Amniotic stem cell (primary cell): ENCODE results near the gene RWDD4.

ENCODE experiments used
- DNase-seq: peaks from one replicate; lab custom pipeline; 2025; lab: John Stamatoyannopoulos, UW

Gene RWDD4

DNA sequence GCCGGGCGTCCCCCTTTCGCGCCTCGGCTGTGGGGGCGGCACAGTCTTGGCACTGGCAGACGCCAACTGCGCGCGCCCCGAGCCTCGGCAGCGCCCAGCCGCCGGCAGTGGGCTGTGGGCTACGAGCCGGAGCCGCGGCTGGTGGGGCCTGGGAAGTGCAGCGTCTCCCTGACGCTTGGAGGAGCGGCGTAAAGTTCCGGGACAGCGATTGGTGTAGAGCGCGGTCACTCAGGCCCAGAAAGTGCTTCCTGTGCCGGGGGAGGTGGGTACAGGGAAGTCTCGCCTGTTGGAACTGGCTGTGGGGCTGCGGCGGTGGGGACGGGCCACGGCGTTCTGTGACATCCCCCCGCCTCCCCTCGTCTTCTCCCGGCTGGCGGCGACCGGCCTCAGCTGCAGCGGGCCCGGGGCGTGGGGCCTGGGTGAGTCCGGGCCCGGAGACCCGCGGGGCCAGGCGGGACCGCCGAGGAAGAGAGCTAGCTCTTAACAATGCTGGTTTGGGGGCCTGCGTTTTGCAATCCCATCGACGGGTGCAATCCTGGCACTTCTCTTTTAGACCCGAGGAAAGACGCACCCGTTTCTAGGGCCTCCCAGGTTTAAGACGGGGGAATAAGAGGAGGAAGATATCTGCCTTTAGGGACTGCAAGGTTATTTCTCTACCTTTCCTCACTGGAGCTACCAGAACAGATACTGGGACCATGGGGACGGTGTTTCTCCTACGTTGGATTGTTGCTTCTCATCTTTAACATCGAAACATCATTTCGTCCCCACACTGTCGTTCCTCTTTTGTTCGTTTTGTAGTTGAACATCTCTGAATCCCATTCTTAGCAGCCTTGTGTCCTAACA, at the start of gene RWDD4, which contains the start of gene TRAPPC11:
Gene RWDD4 (minus strand): TSS at position 157 of the 843 bp plus-strand sequence. CDS start 233 bp downstream, outside the sequence.
Gene TRAPPC11 (plus strand): TSS at position 265 of the 843 bp plus-strand sequence. CDS start 4,575 bp downstream, outside the sequence.
- DNase-seq = peak; percentile 93

DNA sequence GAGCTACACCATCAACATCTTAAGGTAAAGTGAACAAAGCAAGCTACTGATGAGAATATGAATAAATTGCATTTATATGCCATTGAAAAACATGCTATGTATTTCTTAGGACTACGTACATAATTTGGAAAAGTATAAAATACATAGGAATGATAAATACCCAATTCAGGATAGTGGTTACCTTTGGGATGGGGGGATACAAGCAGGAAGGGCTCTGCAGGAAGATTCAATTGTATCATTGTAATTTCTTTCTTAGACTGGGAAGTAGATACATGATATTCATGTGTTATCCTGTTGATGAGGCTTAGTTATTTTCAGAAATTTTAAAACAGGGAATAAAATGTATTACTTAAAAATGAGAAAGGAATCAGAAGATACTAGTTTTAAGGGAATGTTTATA, 43.5 kb upstream of the RWDD4 start:
- no peak for DNase-seq

DNA sequence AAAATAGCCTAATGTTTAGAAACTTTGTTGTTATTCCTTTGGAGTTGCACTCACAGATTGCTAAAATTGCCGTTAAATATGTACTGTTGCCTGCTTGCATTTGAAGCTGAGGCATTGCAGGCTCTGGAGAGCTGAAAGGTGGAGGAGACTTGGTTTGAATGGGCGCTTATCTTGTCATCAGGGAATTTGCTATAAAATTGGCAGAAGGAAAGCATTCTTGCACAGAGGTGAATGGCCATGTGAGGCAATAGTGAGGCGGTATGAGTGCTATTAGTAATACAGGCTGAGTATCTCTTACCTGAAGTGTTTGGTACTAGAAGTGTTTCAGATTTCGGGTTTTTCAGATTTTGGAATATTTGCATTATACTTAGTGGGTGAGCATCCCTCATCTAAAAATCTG, 41.4 kb upstream of the RWDD4 start:
- DNase-seq = no peak

DNA sequence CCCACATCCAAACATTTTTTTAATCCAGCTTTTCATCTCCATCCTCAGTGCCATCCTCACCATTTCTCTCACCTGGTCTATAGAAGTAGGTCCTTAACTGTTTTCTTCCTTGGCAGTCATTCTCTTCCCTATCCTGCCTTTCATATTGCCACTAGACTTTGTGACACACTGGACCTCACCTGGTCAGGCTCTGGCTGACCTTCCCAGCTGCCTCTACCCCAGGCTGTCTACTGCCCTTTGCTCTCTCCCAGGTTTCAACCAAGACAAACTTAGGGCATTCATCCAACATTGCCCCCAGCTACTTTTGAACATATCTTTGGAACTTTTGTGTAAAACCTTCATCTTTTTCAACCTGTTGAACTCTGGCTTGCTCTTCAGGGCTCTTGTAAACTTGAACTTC, 39.9 kb upstream of the RWDD4 start:
- DNase-seq = no peak

DNA sequence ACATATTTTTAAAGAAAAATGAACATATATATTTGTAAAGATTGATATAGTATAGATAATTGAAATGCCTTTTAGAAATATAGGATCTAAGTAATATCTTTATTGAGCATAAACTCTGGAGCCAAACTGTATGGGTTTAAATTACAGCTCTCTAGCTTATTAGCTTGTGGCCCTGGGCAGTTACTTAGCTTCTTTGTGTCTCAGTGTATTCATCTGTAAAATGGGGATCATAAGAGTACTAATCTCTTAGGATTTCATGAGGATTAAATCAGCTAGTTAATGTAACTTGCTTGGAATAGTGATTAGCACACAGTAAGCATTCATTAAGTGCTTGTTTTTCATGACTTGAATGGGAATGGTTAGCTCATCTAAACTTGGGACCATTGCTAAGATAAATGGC, 32.9 kb upstream of the RWDD4 start:
- DNase-seq = no peak

DNA sequence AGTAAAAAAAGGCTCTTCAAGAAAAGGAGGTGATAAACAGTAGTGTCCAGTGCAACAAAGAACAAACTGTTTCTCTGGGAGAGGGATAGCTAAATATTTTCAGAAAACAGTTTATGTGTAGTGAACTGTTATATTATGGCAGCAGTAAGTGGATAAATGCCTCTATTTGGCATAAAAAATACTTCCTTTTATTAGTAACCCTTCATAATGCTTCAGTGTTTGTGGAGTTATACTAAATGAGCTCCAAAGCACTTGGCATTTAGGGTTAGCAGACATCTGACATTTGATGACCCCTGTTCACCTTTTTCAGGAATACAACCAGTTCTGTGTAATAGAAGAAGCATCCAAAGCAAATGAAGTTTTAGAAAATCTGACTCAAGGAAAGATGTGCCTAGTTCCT, 32.0 kb upstream of the RWDD4 start:
- no peak for DNase-seq

DNA sequence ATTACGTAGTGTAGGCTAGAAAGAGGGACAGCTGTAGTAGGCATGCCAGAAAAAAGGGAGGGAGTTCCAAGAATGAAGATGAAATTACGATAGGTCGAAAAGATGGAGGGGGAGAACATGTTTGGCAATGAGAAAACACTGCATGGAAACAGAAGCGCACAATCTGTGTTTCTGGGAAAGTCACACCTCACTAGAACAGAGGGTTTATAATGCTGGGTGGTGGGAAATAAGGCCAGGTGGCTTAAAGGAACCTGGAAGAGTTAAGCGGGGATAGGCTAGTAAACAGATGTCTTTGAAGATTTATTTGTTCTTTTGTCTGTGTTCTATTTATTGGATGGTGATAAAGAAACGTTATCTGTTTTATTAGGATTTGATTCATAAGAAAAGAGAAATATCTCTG, 29.2 kb upstream of the RWDD4 start:
- no peak for DNase-seq

DNA sequence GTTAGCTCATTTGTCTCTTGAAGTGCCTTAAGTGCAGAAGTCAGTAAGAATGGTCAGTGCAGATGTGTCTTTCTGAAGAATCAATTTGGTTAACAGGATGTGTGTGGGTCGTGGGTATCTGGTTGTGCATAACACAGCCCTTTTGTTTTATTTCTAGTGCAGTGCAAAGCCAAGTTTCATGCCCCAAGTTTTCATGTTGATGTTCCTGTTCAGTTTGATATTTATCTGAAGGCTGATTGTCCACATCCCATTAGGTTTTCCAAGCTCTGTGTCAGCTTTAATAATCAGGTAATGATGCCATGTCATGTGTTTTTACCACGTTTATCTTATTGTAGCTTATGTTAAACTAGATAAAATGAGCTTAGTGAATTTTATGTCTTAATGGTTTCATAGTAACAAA, 27.5 kb upstream of the RWDD4 start:
- DNase-seq = no peak

DNA sequence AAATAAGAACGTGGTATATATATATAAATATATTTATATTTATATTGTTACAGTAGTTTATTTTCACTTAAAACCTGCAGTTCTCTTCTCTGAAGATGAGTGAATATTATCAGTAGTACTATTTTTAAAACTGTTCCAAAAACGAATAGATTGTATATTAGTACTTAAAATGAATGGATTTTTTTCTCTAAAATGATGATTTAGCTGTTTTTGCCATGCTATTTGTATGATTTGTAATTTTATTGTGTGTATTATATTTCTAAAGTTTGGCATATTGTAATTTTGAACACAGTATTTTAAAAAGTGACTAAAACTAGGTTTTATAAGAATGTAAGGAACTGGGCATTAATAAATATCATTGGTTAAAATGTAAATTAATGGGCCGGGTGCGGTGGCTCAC, 22.1 kb upstream of the RWDD4 start:
- no peak for DNase-seq

DNA sequence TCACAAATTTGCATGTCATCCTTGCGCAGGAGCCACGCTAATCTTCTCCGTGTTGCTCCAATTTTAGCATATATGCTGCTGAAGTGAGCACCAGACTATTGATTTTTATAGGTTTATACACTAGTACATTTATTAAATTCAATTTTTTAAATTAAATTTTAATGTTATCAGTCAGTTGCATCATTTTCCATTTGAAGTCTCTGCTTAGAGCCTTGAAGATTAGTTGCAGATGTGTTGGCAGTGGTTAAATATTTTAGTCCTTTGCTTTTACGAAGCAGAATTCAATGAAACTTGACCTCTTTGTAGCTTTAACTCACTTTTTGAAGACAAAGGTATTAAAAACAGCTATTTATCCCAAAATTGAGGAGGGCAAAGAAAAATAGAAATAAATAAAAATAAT, 16.6 kb upstream of the RWDD4 start:
- no peak for DNase-seq

DNA sequence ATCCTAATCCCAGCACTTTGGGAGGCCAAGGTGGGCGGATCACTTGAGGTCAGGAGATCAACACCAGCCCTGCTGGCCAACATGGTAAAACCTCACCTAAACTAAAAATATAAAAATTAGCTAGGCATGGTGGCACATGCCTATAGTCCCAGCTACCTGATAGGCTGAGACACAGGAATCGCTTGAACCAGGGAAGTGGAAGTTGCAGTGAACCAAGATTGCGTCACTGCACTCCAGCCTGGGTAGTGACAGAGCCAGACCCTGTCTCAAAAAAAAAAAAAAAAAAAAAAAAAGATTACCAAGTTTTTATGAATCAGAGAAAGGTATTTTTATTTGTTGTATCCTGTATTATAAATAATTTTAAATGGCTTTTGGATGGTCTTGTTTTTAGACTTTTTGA, 15.2 kb upstream of the RWDD4 start:
- DNase-seq = no peak

DNA sequence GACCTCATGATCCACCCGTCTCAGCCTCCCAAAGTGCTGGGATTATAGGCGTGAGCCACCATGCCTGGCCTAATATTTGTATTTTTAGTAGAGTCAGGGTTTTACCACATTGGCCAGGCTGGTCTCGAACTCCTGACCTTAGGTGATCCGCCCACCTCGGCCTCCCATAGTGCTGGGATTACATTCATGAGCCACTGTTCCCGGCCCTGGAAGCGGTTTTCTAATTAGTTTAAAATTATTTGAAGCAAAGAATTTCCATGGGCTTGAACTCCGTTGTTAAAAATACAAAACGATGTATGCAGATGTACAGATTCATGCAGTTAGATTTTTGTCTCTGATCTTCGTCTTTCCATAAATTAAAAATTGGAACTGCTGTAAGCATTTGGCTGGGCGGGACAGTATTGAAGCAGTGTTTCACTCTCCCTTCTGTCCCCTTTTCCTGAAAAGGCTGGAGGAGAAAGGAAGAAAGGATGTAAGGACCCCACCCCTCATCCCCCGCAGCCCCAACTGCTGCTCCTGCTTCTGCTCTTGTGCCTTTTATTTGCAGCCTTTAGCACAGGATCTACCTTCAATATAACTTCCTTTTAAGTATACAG, 12.1 kb upstream of the RWDD4 start:
- no peak for DNase-seq

DNA sequence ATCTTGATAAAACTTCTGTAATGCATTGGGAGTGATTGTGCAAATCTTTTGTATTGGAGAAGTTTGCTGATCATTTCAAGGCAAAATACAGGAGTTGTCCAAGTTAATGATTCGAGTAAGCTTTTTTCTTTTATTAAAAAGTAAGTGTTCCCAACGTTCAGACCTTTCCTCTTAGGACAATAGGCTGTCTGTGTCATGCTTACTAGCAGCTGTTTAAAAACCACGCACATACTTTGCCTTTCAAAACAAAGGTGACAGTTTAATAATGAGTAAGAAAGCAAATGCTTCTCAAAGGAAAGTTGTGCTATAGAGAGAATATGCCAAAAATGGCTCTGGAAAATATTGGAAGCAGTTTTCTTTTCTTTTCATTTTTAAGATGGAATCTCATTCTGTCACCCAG, 11.3 kb upstream of the RWDD4 start:
- no peak for DNase-seq

DNA sequence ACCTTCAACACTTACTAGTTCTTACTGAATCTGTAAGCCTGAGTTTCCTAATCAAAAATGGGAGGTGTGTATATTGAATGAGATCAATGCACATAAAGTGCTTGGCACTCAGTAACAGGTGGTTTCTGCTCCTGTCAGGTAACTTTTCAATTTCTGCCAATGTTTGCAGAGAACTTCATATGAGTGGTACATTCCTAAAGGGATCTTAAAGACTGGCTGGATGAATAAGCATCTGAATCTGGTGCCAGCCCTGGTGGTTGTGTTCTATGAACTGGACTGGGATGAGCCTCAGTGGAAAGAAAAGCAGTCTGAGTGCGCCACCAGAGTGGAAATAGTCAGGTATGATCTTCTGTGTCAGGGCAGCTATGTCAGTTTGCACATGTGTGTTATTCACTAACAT, 7.1 kb upstream of the RWDD4 start:
- DNase-seq = no peak

DNA sequence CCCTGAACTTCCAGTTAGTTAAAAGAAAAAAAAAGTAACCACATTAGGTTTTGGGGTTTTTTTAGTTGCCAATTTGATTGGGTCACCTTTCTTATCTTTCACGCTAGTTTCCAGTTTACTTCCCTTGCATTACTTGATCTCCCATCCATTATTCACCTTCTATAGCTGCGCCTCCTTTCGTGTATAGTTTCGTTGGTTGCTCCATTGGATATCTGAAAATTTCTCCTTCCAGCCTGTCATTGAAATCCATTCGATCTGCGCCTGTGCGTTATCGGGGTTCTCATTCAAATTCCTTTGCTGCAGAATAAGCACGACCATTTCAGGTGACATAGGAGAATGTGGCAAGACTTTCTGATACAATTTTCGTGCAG, 872 bp upstream of the RWDD4 start:
- DNase-seq = no peak

DNA sequence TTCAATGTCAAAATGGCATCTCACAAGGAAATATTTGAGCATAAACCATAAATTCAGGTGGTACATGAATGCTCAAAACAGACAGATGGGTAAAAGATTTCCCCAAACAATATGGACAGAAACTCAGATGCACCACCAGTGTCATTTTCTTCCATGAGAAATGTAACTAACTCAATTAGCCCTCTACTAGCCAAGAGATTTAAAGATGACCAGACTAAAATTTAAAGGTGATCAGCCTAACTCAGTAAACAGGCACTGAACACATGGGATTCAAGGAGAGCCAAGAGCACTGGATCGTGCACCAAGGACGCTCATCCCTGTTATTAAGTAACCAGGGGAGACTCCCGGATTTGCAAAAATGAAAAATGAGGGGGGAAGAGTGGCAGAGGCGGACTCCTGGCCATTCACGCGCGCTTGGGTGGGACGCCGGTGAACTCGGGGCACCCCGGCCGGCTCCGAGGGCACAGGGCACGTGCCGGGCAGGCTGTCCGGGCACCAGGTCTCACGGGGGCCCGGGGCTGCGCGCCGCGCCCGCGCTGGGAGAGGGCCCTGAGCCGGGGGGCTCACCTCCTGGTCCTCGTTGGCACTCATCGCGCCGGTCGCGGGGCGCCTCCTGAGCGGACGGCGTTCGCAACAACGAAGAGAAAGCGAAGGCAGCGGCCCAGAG, 490 bp downstream of the RWDD4 start:
- DNase-seq = no peak

DNA sequence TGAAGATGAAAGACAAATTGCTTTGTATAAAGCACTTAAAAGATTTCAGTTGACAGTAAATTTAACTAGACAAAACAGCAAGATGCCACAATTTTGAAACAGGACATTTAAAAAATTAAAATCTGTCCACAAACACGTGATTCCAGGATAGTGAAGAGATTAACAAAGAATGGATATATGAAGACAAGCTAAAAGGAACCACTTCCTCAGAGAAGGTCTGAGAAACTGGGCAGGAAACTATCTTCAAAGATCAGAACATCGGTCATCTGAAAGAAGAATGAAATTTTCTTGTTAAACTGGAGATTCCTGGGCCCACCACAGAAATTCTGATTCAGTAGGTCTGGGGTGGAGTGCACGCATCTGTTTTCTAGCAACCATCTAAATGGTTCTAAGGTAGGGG, 1.4 kb downstream of the RWDD4 start:
- DNase-seq = no peak

DNA sequence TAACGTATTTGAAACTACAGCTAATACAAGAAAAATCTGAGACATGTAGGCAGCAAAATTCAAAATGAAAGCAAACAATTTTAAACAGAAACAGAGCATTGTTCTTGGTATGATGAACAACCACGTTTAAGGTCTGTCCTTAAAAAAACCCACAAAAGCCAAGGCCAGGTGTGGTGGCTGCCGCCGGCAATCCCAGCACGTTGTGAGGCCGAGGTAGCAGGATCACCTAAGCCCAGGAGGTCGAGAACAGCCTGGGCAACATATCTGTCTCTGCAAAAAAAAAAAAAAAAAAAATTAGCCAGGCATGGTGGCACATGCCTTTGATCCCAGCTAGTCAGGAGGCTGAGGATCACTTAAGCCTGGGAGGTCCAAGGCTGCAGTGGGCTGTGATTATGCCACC, 13.7 kb downstream of the RWDD4 start:
- no peak for DNase-seq

DNA sequence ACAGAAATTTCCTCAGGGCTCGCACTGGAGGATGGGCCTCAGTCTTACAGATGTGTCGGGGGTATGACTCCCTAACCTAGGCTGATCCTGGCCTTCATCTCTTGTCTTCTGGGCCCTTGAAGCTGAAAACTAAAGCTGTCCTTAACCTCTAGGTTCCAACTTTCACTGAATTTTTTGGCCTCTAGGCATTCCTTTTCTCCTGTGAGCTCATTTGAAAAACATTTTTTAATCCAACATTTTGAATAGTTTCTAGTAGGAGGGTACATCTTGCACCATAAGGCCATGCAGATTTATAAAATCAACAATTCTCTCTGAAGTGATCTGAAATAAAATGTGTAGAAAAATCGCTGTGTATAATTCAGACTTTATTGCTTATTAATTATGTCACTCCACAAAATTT, 19.7 kb downstream of the RWDD4 start:
- DNase-seq = no peak

DNA sequence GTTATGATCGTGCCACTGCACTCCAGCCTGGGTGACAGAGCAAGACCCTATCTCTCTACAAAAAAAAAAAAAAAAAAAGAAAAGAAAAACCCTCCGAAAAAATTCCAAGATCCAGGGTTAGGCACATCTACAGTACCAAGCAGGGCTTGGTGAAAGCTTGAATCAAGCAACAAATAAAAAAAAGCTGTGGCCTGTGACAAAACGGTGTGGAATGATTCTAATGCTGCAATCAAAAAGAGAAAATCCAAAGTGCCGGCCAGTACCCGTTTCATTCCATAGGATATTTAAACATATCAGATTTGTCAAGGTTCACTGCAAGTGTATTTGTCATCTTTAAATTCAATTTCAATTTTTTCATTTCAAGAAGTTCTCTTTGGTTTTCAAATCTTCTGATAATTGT, 20.5 kb downstream of the RWDD4 start:
- DNase-seq = peak; percentile 45

DNA sequence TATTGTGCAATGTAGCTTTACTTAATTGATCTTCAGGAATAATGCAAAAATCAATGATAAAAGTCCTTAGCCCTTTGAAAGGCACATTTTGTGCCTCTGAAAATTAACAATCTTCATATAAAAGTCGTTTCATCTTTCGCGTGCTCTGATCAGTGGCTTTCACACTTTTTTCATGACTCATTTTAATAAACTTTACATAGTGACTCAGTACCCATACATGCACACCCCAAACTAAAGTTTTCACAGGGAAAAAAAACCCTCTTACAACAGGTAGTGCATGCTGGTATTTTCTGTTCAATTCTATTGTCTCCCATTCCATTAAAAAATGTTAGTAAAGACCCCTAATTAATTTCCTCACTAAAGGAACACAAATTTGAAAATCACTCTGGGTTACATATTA, 21.5 kb downstream of the RWDD4 start:
- no peak for DNase-seq

DNA sequence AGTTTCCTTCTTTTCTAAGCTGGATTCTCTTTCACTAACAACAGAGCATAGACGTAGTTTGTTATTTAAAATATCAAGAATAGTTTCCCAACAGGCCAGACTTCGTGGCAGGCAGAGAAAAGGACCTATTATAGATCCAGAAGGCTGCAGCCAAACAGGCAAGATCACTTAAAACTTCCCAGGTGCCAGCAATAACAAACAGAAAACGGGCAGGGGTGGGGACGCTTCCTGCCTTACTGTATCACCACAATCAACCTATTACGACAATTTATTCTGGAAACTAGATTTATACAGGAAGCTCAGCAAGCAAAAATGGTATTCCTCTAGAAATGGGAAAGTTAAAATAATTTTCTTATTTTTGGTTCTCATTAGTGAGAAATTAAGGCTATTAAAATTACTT, 22.1 kb downstream of the RWDD4 start:
- no peak for DNase-seq

DNA sequence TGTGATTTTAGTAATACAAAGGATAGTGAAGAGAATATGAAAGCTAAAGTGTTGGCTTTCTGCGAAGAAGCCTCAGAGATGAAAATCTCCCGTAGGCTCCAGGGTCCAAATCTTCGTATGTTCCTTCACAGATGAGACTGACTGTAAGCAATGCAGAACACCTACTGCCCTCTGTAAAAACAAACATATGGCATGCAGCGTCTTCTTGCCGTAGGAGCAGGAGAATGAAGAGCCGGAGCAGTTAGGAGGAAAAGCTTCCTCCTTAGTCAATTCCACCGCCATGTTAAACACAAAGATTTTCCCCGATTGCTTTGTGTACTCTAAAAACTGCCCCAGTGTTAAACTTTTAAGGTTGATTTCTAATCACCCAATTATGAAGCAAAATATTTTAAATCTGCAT, 22.5 kb downstream of the RWDD4 start:
- DNase-seq = no peak
